ENCODE data around the gene CTDP1.
"Not testable (repeated sequence)": the region's sequence is repeated elsewhere in the genome, so short reads cannot be mapped to it uniquely, and the experiment has no call there.

The CTDP1 gene

GRCh38 chr18:79706006-79706405 is 26.4 kb downstream of the CTDP1 start:
- no peak for DNase-seq

GRCh38 chr18:79706658-79707057 is 27.1 kb downstream of the CTDP1 start:
- no peak for DNase-seq

DNA sequence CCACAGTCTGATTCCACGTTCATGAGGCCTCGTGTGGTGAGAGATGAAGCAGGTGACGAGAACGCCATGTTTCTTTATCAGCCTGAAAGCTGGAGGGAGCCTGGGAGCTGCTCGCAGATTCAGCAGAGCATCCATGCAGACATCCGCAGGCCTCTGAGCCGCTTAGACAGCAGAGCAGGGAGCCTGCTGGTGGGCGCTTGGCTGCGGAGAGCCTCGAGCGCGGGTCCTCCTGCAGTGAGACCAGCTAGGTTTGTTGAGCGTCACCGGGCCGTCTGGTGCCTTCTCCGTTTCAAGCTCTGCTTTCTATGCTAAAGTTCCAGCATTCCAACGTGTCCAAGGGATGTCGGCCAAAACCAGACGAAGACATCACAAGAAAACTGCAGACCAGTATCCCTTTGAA is 27.6 kb downstream of the CTDP1 start:
- no peak for DNase-seq

- no peak for DNase-seq
Observed at GRCh38 chr18:79707671-79708070, 28.1 kb downstream of the CTDP1 start.

GRCh38 chr18:79708412-79708811 is 28.8 kb downstream of the CTDP1 start:
- no peak for DNase-seq

DNA sequence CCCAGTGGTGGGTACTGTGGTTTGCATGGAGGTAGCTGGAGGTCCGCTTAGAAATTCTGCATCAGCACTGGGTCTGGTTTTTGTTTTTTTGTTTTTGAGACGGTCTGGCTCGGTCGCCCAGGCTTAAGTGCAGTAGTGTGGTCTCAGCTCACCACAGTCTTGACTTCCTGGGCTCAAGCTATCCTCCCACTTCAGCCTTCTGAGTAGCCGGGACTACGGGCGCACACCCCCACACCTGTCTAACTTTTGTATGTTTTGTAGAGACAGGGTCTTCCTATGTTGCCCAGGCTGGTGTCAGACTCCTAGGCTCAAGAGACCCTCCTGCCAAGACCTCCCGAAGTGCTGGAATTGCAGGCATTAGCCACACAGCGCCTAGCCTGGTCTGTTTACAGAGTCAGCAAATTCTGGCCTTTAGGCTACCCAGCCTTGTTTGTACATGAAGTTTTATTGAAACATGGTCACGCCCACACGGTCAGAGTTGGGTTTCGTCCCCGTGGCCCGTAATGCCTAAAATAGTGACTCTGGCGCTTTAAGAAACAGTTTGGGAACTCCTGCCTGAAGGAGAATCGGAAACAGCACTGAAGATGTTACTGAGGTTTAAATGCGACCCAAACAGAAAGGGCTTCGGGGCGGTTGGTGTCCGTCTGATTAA is 32.7 kb downstream of the CTDP1 start:
- no peak for DNase-seq

DNA sequence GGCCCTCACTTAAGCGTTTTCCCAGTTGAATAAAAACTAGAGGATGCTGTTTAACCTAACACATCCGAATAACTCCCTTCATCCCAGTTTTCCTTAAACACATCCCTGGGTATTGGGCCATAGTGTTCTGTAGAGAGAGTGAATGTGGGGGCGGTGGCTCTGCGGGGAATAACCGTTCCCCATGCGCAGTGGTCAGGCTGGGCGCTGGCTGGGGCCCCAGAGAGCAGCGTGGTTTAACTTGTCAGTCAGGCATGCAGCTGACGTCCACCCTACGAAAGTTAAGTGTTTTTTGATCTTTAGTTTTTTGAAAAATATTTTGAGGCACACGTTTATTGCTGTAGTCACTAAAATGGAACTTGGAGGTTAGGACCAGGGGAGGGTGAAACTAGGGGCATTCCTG is 33.7 kb downstream of the CTDP1 start:
- DNase-seq: no peak

- no peak for DNase-seq
Observed at GRCh38 chr18:79714531-79715240, 35.1 kb downstream of the CTDP1 start.

DNA sequence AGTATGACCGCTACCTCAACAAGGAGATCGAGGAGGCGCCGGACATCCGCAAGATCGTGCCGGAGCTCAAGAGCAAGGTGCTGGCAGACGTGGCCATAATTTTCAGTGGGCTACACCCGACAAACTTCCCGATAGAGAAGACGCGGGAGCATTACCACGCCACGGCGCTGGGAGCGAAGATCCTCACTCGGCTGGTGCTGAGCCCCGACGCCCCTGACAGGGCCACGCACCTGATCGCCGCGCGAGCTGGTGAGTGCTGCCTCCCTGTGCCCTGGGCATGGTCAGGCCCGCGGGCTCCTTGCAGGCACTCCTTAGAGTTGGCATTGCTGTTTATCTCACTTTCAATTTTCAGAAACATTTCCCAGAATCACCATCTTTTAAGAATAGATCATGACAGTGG is 35.7 kb downstream of the CTDP1 start:
- DNase-seq: no peak

DNA sequence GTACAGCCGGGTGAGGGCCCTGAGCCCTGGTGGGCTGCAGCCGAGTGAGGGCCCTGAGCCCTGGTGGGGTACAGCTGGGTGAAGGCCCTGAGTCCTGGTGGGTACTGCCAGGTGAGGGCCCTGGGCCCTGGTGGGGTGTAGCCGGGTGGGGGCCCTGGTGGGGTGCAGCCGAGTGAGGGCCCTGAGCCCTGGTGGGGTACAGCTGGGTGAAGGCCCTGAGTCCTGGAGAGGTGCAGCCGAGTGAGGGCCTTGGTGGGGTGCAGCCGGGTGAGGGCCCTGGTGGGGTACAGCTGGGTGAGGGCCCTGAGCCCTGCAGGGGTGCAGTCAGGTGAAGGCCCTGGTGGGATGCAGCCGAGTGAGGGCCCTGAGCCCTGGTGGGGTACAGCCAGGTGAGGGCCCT is 37.5 kb downstream of the CTDP1 start:
- DNase-seq: no peak

GRCh38 chr18:79717555-79718074 is 38.0 kb downstream of the CTDP1 start:
- DNase-seq: no peak

- DNase-seq: no peak
Observed at GRCh38 chr18:79718126-79718525, 38.5 kb downstream of the CTDP1 start.

- DNase-seq: no peak
Observed at GRCh38 chr18:79718878-79719477, 39.4 kb downstream of the CTDP1 start.

DNA sequence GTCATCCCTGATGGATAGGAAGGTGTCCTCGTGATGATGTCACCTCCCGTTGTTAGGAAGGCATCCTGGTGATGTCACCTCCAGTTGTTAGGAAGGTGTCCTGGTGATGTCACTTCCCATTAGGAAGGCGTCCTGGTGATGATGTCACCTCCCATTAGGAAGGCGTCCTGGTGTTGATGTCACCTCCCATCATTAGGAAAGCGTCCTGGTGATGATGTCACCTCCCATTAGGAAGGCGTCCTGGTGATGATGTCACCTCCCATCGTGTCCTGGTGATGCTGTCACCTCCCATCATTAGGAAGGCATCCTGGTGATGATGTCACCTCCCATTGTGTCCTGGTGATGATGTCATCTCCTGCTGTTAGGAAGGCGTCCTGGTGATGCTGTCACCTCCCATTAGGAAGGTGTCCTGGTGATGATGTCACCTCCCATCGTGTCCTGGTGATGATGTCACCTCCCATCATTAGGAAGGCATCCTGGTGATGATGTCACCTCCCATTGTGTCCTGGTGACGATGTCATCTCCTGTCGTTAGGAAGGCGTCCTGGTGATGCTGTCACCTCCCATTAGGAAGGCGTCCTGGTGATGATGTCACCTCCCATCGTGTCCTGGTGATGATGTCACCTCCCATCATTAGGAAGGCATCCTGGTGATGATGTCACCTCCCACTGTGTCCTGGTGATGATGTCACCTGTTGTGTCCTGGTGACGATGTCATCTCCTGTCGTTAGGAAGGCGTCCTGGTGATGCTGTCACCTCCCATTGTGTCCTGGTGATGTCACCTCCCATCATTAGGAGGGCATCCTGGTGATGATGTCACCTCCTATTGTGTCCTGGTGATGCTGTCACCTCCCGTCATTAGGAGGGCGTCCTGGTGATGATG is 40.1 kb downstream of the CTDP1 start:
- not testable (repeated sequence) for DNase-seq

DNA sequence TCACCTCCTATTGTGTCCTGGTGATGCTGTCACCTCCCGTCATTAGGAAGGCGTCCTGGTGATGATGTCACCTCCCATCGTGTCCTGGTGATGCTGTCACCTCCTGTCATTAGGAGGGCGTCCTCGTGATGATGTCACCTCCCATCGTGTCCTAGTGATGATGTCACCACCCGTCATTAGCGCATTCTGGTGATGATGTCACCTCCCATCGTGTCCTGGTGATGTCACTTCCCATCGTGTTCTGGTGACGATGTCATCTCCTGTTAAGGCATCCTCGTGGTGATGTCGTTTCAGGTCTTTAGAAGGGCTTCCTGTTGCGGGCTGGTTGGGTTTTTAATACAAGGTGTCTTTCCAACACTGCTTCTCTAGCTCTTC is 40.7 kb downstream of the CTDP1 start:
- no peak for DNase-seq

DNA sequence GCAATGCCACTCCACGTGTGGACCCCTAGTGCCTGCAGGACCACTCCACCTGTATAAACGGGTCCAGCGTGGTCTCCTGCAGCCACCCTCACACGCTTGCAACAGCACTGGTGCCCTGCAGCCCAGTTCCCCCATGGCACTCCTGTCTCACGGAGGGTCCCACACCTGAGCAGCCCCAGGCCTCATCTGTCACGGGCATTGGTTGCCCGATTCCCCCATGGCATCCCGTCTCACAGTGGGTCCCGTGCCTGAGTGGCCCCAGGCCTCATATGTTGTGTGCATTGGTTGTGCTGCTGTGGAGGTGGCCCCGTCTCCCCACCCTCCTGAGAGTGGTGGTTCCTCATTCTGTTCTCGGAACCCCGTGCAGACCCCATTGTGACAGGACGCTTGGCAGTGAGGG is 43.4 kb downstream of the CTDP1 start:
- DNase-seq: no peak

DNA sequence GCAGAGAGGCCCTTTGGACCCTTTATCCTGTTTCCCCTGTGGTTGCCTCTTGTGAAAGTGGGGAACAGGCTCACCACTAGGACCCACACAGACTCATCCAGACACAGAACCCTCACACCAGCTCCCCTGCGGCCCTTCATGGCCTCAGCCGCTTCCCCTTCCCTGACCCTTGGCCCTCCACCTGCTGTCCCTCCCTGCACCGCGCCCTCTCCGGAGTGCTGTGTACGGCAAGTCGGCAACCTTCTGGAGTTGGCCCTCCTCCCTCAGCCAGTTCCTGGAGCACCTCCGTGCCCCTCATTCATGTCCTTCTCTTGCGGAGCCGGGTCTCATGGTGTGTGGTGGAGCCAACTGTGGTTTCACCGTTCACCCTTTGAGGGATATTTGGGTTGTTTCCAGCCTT is 44.0 kb downstream of the CTDP1 start:
- DNase-seq: no peak

DNA sequence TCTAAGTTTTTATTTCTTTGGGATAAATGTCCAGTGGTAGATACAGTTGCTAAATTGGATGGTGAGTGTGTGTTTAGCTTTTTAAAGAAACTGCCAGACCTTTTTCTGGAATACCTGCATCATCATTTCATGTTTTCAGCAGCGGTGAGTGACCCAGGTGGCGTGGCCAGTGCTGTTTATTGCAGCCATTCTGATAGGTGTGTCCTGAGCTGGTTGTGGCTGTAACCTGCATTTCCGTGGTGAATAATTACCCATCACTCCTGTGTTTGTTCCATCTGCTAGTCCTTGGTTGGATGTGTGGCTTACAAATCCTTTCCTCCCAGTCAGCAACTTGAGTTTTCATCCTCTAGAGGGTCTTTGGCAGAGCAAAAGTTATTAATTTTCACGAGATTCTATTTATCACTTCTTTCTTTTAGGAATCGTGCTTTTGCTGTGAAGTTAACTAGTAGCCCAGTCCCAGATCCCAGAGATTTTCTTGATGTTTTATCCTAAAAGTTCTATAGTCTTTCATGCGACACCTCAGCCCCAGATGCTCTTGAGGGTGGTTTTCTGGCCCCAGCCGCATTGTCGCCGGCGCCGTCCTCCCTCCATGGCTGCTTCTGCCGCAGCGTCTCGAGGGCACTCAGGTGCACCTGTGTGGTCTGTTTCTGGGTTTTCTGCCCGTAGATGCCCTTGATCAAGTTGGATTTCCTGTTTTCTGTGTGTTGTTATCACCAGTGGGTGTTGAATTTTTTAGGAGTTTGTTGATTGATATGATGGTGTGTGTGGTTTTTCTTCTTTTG is 44.9 kb downstream of the CTDP1 start:
- DNase-seq: no peak

- DNase-seq: no peak
Observed at GRCh38 chr18:79725486-79725885, 45.9 kb downstream of the CTDP1 start.

DNA sequence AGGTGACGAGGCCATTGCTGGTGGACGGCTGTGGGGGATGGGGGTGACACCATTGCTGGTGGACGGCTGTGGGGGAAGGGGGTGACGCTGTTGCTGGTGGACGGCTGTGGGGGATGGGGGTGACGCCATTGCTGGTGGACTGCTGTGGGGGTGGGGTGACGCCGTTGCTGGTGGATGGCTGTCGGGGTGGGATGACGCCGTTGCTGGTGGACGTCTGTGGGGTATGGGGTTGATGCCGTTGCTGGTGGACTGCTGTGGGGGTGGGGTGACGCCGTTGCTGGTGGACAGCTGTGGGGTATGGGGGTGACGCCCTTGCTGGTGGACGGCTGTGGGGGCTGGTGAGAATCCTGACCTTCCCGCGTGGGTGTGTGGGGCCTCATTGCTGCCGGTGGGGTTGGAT is 47.1 kb downstream of the CTDP1 start:
- DNase-seq: no peak

DNA sequence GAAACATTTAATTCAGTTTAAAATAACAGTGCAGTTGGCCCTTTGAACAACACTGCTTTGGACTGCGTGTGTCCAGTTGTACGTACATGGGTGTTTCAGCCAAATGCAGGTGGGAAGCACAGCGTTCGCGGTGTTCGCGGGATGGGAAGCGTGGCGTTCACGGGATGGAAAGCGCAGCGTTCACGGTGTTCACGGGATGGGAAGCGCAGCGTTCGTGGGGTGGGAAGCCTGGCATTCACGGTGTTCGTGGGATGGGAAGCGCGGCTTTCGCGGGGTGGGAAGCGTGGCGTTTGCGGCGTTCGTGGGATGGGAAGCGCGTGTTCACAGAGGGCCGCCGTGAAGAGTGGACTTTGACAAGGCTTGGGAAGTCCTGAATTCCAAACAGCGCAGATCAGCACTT is 47.6 kb downstream of the CTDP1 start:
- no peak for DNase-seq

DNA sequence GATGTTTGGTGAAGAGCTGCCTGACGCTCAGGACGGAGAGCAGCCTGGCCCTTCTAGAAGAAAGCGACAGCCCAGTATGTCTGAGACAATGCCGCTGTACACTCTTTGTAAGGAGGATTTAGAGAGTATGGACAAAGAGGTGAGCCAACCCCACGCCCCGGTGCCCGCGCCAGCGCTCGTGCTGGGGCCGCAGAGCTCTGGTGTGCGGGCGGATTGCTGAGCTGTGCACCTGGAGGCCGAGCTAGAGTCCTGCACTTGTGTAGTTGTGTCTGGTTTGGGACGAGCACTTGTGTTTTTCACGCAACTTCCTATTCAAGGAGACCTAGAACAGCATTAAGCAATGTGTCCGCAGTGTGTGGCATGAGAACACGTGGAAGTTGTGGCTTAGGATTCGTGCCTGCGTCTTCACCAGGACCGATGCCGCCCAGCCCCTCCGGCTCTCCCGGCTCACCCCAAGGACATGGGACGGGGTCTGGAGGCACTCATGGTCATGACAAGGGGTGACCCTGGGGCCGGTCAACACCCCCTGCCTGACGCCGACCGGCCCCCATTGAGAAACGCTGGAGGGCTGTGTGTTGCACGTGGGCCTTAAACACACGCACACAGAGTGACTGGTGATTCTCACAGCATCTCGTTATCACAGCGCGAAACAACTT is 49.5 kb downstream of the CTDP1 start:
- DNase-seq: no peak
